Retinal pigment epithelial cell (primary cell): ENCODE data around the gene PRC1.

ENCODE experiments used
- DNase-seq: peaks from one replicate; pipeline ENCODE4 v3.0.0-alpha.2; 2010; ENCODE audit warnings: low read depth
- H3K4me3 ChIP-seq: 2 replicates; pipeline ENCODE4 v1.5.1; 2011; ENCODE audit warnings: mild to moderate bottlenecking, low read length, control low read depth, moderate library complexity
- CTCF ChIP-seq: conservative IDR thresholded peaks from 2 replicates; pipeline ENCODE4 v1.5.1; 2011; ENCODE audit warnings: low read depth, low read length, control low read depth, inconsistent platforms

PRC1 gene

GRCh38 chr15:90988296-90988695 is 6.0 kb downstream of the PRC1 start:
- TF ChIP-seq CTCF: no peak
- no peak overlapping the region for H3K4me3 ChIP-seq
- DNase-seq: no peak

- DNase-seq: no peak
- no peak for TF ChIP-seq CTCF
- H3K4me3 ChIP-seq: no peak overlapping the region
Observed at GRCh38 chr15:90987561-90988141, 6.7 kb downstream of the PRC1 start.

GRCh38 chr15:90986790-90987507 is 7.4 kb downstream of the PRC1 start:
- H3K4me3 ChIP-seq: no peak overlapping the region
- no peak for DNase-seq
- TF ChIP-seq CTCF: no peak

- H3K4me3 ChIP-seq: no peak overlapping the region
- no peak for DNase-seq
Observed at GRCh38 chr15:90982135-90982534, 12.2 kb downstream of the PRC1 start.

GRCh38 chr15:90981681-90982080 is 12.7 kb downstream of the PRC1 start:
- DNase-seq: no peak
- TF ChIP-seq CTCF: no peak
- H3K4me3 ChIP-seq: no peak overlapping the region

More at GRCh38 chr15:90982135-90982534, 12.2 kb downstream of the PRC1 start:
- no peak for TF ChIP-seq CTCF

GRCh38 chr15:90979582-90979981 is 14.8 kb downstream of the PRC1 start:
- no peak for TF ChIP-seq CTCF
- no peak overlapping the region for H3K4me3 ChIP-seq
- DNase-seq: no peak

- H3K4me3 ChIP-seq: no peak overlapping the region
- DNase-seq: no peak
- TF ChIP-seq CTCF: no peak
Observed at GRCh38 chr15:90974216-90974615, 20.1 kb downstream of the PRC1 start.
